GM12878 (cell line): ENCODE measurements around the gene MXD4. TPM values are rescaled to one million over a fixed set of nuclear protein-coding genes. Genes with fewer than 3 reads are reported as not detected.

Experiments used
- ATAC-seq: fragments of 200-7000 bp; cut with Tn5 transposase; 3 replicates; pipeline ENCODE4 v1.9.1; 2020; ENCODE audit warnings: mild to moderate bottlenecking, moderate library complexity
- BruUV-seq: library from RNA; stranded (reverse); fragments of 400-500 nt; replicated peaks from 2 replicates; lab custom pipeline; 2021; lab: Mats Ljungman, UMichigan
- CTCF ChIA-PET: fragments of 300-600 bp; sonication (Branson Sonifier 250); formaldehyde crosslinking; extraction: SDS; loops from one replicate; lab custom pipeline; 2021; ENCODE audit warnings: inconsistent platforms; lab: Yijun Ruan, JAX
- POLR2A ChIA-PET: fragments of 350-600 bp; formaldehyde crosslinking; extraction: SDS; loops from one replicate; lab custom pipeline; 2021; ENCODE audit warnings: inconsistent platforms; lab: Charles Lee
- RAD21 ChIA-PET: fragments of 300-600 bp; sonication (Branson Sonifier 250); formaldehyde crosslinking; loops from one replicate; lab custom pipeline; 2023; ENCODE audit warnings: antibody characterized with exemption; ENCODE audit not compliant: unreplicated experiment; lab: Charles Lee
- SMC1A ChIA-PET: fragments of 300-600 bp; sonication (Branson Sonifier 250); formaldehyde crosslinking; loops from one replicate; lab custom pipeline; 2023; ENCODE audit not compliant: unreplicated experiment, uncharacterized antibody; lab: Charles Lee
- DNase-seq: peaks from one replicate; pipeline ENCODE4 v3.0.0-alpha.2; 2011; ENCODE audit warnings: low read depth, low spot score
- FAIRE-seq: peaks from 3 replicates; lab custom pipeline; 2011; peaks lifted over from hg19 to GRCh38; lab: Jason Lieb, UNC
- H2AFZ ChIP-seq: 2 replicates; pipeline ENCODE4 v1.6.0; 2011; ENCODE audit warnings: low read depth, low read length, control low read depth; ENCODE audit not compliant: control insufficient read depth
- H3K27ac ChIP-seq: 2 replicates; pipeline ENCODE4 v1.5.1; 2011; ENCODE audit warnings: control low read depth; ENCODE audit not compliant: control insufficient read depth, insufficient read depth
- H3K27me3 ChIP-seq, 2 experiments: replicated peaks in 1 of 2; 2 replicates each; pipeline versions ENCODE4 v1.6.0 to v1.6.1; 2011; ENCODE audit warnings: low read length in 1 of 2; ENCODE audit not compliant: control insufficient read depth in 2 of 2, insufficient read depth in 2 of 2
- H3K36me3 ChIP-seq, 2 experiments: 2 replicates each; pipeline ENCODE4 v1.5.1; 2011; ENCODE audit warnings: low read length in 1 of 2; ENCODE audit not compliant: control insufficient read depth in 2 of 2, insufficient read depth in 2 of 2
- H3K4me1 ChIP-seq: 2 replicates; pipeline ENCODE4 v1.6.1; 2011; ENCODE audit warnings: mild to moderate bottlenecking, low read length, moderate library complexity, mixed read lengths; ENCODE audit not compliant: control insufficient read depth, insufficient read depth
- H3K4me2 ChIP-seq: 2 replicates; pipeline ENCODE4 v1.6.0; 2011; ENCODE audit warnings: control low read depth; ENCODE audit not compliant: control insufficient read depth, insufficient read depth
- H3K4me3 ChIP-seq: fragments of 200-600 bp; sonication (generic); 2 replicates; pipeline ENCODE4 v1.5.1; 2016
- H3K79me2 ChIP-seq: 2 replicates; pipeline ENCODE4 v1.6.0; 2011; ENCODE audit warnings: low read length; ENCODE audit not compliant: control insufficient read depth, insufficient read depth
- H3K9ac ChIP-seq: 2 replicates; pipeline ENCODE4 v1.8.0; 2011; ENCODE audit warnings: low read length, control low read depth, mixed read lengths; ENCODE audit not compliant: control insufficient read depth, insufficient read depth
- H3K9me3 ChIP-seq: replicated peaks from 3 replicates; pipeline ENCODE4 v1.5.1; 2011; ENCODE audit warnings: mild to moderate bottlenecking, low read length; ENCODE audit not compliant: control insufficient read depth, insufficient read depth
- H4K20me1 ChIP-seq: 2 replicates; pipeline ENCODE4 v1.6.0; 2011; ENCODE audit not compliant: control insufficient read depth, insufficient read depth
- ELK1 ChIP-seq: IDR thresholded peaks from 2 replicates; pipeline ENCODE4 v1.6.1; 2012; ENCODE audit warnings: low read depth, low read length, improper control_type of control experiment
- MTA3 ChIP-seq: IDR thresholded peaks from 2 replicates; pipeline ENCODE4 v1.6.1; 2012; ENCODE audit warnings: low read length, inconsistent platforms, borderline replicate concordance
- MYC ChIP-seq: IDR thresholded peaks from 2 replicates; pipeline ENCODE4 v1.6.1; 2011; ENCODE audit warnings: mild to moderate bottlenecking, low read length, moderate library complexity, inconsistent platforms; ENCODE audit not compliant: insufficient read depth, insufficient replicate concordance, insufficient read length, severe bottlenecking
- POLR2A ChIP-seq: IDR thresholded peaks from 2 replicates; pipeline ENCODE4 v1.6.1; 2011; ENCODE audit warnings: low read depth, mild to moderate bottlenecking, low read length
- SMAD1 ChIP-seq: fragments of 450-650 bp; IDR thresholded peaks from 2 replicates; pipeline ENCODE4 v1.6.1; 2018; ENCODE audit warnings: mild to moderate bottlenecking, low read depth; ENCODE audit not compliant: partially characterized antibody
- TBL1XR1 ChIP-seq: IDR thresholded peaks from 2 replicates; pipeline ENCODE4 v1.6.1; 2012; ENCODE audit warnings: low read depth, low read length, improper control_type of control experiment
- ZBED1 ChIP-seq: IDR thresholded peaks from 2 replicates; pipeline ENCODE4 v1.6.1; 2016; ENCODE audit warnings: borderline replicate concordance
- ZZZ3 ChIP-seq: IDR thresholded peaks from 2 replicates; pipeline ENCODE4 v1.6.1; 2011; ENCODE audit warnings: low read depth; ENCODE audit not compliant: control insufficient read depth, insufficient read length
- WGBS: methylation state at CpG from one replicate; pipeline ENCODE4 v1.1.6; 2016; ENCODE audit warnings: low lambda C conversion rate; ENCODE audit not compliant: insufficient replicate concordance, insufficient coverage; ENCODE audit errors: missing lambda C conversion rate; 5-methylcytosine and 5-hydroxymethylcytosine counted together
- in situ Hi-C: fragments of 300-500 bp; cut with MboI; formaldehyde crosslinking; loops from 9 replicates; pipeline ENCODE4 v1.14.3; 2018; ENCODE audit warnings: mixed read lengths
- intact Hi-C: fragments of 100-400 bp; cut with micrococcal nuclease; formaldehyde crosslinking; loops from one replicate; pipeline ENCODE4 v1.14.2; 2022; ENCODE audit not compliant: unreplicated experiment
- polyA plus RNA-seq, 11 experiments: library from polyadenylated mRNA; depleted of rRNA in 4 of 11; unstranded in 6 of 11; stranded (reverse) in 5 of 11; fragments of >200 nt; fragmentation: Nextera tagmentation in 4 of 11; fragmentation: Illumina TruSeq in 1 of 11; extraction: Ambion mirVana in 4 of 11; extraction: Trizol in 1 of 11; gene quantifications; 1 replicate in 1 of 11; 2 replicates in 10 of 11; pipeline versions ENCODE4 v1.2.1 to v1.2.3, GENCODE V29; 2011 to 2016; ENCODE audit warnings: inconsistent platforms in 2 of 11, missing spikeins in 2 of 11, low read depth in 1 of 11
- total RNA-seq, 4 experiments: library from RNA; depleted of rRNA in 3 of 4; stranded (reverse); fragments of >200 nt in 3 of 4; fragmentation: Illumina TruSeq in 1 of 4; extraction: Trizol in 1 of 4; gene quantifications; 2 replicates each; pipeline versions ENCODE4 v1.2.1 to v1.2.3, GENCODE V29; 2013 to 2021

The MXD4 gene
- total and polyA plus RNA-seq, 10 of the 15 experiments (the other 5 are each of a cell fraction or from before 2014, with no cell fraction given) = 0.21 to 25.6 (median 5.2) TPM

DNA sequence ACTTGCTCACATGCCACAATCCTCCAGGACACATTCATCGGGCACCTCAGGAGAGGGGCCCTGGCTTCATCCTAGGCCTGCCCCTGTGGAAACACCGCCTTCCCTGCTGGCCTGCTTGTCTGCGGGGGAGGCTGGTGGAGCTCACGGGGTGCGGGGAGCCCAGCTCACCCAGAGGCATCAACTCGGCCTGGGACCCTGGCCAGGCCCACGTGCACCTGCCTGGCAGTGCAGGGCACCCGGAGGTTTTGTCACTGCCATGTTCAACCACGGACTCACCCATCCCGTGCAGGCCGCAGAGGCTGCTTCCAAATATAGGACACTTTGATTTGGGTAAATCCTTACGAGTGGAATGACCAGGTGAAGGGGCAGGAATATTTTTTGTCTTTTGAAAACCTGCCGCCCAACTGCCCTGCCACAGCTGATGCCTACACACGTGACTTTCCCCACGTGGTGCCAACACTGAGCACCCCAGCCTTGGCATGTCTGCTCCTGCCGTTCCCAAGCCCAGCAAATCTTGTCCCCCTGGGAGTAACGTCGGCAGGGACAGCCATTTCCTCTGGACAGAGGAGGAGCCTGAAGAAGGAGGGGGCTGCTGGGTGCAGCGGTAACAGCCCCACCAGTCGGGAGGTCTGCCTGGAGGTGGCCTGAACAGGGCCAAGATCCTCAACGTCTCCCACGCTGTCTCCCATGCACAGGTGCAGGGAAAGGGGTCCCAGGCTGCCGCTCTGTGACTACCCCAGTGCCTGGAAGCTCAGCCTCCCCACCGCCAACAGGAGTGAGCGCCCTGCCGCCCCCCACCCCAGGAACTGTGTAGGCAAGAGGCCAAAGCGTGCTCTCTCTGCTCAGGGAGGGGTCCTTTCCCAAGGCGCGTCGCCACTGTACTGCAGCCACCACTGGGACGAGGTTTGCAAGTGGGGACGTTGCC lies 8.5 kb downstream of the MXD4 start (continued):
- TF ChIP-seq MYC (no peak), POLR2A (no peak), ZZZ3 (no peak), MTA3 (no peak), ELK1 (no peak), SMAD1 (no peak), ZBED1 (no peak)
- TF ChIP-seq, all 136 proteins: peak for 0

- Histone ChIP-seq H3K36me3 (peaks cover 0 to 4% of the 10 kb centered on the region in 2 experiments; a peak in 2 of 4 replicates), H3K27ac (no peak overlapping the region), H4K20me1 (no peaks in the 10 kb centered on the region), H3K9me3 (no peaks in the 10 kb centered on the region), H3K79me2 (no peaks in the 10 kb centered on the region), H2AFZ (no peak overlapping the region), H3K9ac (no peak overlapping the region), H3K4me1 (no peaks in the 10 kb centered on the region), H3K4me3 (no peak overlapping the region), H3K27me3 (no peaks in the 10 kb centered on the region), H3K4me2 (no peak overlapping the region)
- ChIA-PET CTCF (no interaction called here), SMC1A (no interaction called here), POLR2A (interaction anchor here (1.7 kb wide), 1 partner anchor 10 kb away, joined by 4 read pairs; the partner anchor contains the start of gene MXD4), RAD21 (no interaction called here)
- in situ Hi-C loops = no loop called here
- 89% methylated on average over 11 of the region's 12 CpGs for WGBS
- FAIRE-seq (no peak), ATAC-seq (no peak), DNase-seq (no peak)
- no TSS peak for BruUV-seq
- TF ChIP-seq TBL1XR1 (no peak), ZBED1 (no peak)
- intact Hi-C loops = no loop called here
Measured at GRCh38 chr4:2252530-2253091, 9.3 kb downstream of the MXD4 start.
